22Rv1 (cell line): ENCODE results near the gene INO80C.

Experiments
- H3K27ac ChIP-seq: fragments of 450-650 bp; 2 replicates; pipeline ENCODE4 v1.5.1; 2017
- CTCF ChIP-seq: fragments of 450-650 bp; IDR thresholded peaks from 2 replicates; pipeline ENCODE4 v1.5.1; 2017; ENCODE audit warnings: mild to moderate bottlenecking
- ZFX ChIP-seq: fragments of 450-650 bp; IDR thresholded peaks from 2 replicates; pipeline ENCODE4 v1.6.1; 2017; ENCODE audit warnings: antibody characterized with exemption, borderline replicate concordance

Gene INO80C

GRCh38 chr18:35466815-35467623, 30.7 kb downstream of the INO80C start:
- H3K27ac ChIP-seq, result no peak overlapping the region
- TF ChIP-seq ZFX (no peak), CTCF (no peak)

DNA sequence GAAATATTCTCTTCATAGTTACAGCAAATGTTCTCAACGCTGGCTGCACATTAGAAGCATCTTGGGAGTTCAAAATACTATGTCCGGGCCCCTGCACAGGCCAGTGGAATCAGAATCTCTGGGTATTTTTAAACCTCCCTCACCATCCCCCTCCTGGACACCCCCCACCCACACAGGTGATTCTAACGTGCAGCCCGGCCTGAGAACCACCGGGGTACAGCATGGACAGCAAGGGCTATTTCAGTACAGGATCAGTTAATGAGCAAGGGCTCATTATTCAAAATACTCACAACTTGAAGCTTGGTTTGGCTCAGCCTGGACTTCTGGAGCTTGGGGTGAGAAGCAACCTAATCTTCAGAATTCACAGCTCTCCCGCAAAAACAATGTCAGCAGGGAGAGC, 31.4 kb downstream of the INO80C start:
- TF ChIP-seq ZFX, result no peak
- TF ChIP-seq CTCF, result no peak
- no peak overlapping the region for H3K27ac ChIP-seq

- no peak overlapping the region for H3K27ac ChIP-seq
These were observed 32.4 kb downstream of the INO80C start for GRCh38 chr18:35465329-35465728.

GRCh38 chr18:35464831-35465279, 32.9 kb downstream of the INO80C start:
- H3K27ac ChIP-seq, result no peak overlapping the region
- TF ChIP-seq CTCF (no peak), ZFX (no peak)

More at GRCh38 chr18:35465329-35465728, 32.4 kb downstream of the INO80C start:
- TF ChIP-seq ZFX (no peak), CTCF (no peak)

GRCh38 chr18:35463827-35464226, 33.9 kb downstream of the INO80C start:
- TF ChIP-seq CTCF, result no peak
- no peak for TF ChIP-seq ZFX
- H3K27ac ChIP-seq, result no peak overlapping the region

DNA sequence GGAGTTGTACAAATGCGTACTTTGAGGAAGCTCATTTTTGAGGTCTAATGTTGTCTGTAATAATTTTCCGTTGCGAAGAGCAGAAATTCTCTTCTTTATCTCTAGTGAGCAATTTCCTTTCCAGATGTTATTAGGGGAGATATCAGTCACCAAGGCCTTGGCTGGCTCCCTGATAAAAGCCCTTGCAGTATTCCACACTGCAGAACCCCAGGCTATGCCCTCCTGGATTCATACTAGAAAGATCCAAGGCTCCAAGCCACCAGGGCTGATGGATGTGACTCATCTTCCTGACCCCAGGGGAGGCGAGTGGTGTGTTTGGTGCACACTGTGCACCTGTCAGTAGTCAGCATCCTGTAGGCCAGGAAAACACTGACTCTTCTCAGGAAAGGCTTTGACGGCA, 34.7 kb downstream of the INO80C start:
- H3K27ac ChIP-seq, result no peak overlapping the region
- TF ChIP-seq CTCF (no peak), ZFX (no peak)

DNA sequence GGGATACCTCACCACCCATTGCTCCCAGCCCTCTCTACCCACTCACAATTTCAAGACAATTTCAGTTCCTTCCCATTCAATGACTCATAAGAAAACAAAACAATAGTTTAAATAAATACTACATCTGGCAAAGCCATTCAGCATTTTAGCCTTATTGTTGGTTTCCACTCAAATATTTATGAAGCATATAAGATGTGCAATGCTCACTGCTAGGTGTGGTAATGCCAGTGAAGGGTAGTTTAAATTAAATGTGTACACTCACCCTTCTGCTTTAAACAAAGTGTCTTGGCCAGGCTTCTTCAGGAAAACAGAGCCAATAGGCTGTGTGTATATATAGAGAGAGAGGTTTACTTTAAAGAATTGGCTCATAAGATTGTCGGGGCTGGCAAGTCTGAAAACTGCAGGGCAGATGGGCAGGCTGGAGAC, 37.0 kb downstream of the INO80C start:
- H3K27ac ChIP-seq, result no peak overlapping the region; the same call in 1 of the 2 replicates
- TF ChIP-seq ZFX (no peak), CTCF (no peak)
